IMR-90 (cell line): Measurements from ENCODE around the gene RPTOR. TPM values are rescaled to one million over a fixed set of nuclear protein-coding genes. Genes with fewer than 3 reads are reported as not detected.
A peak's percentile ranks its signal among the peaks of the same experiment; 100 is the strongest.

ENCODE experiments used
- ATAC-seq: fragments of 200-7000 bp; cut with Tn5 transposase; 2 replicates; pipeline ENCODE4 v1.9.1; 2020; ENCODE audit warnings: low read depth, mild to moderate bottlenecking, moderate library complexity
- BruUV-seq: library from RNA; stranded (reverse); fragments of 400-500 nt; replicated peaks from 2 replicates; lab custom pipeline; 2021; lab: Mats Ljungman, UMichigan
- CTCF ChIA-PET: fragments of 300-600 bp; formaldehyde crosslinking; extraction: SDS; loops from one replicate; lab custom pipeline; 2021; ENCODE audit warnings: antibody characterized with exemption; lab: Yijun Ruan, JAX
- POLR2A ChIA-PET: fragments of 300-600 bp; sonication (Branson Sonifier 250); formaldehyde crosslinking; loops from one replicate; lab custom pipeline; 2022; ENCODE audit warnings: antibody characterized with exemption; ENCODE audit not compliant: unreplicated experiment; lab: Charles Lee
- DNase-seq: peaks from one replicate; pipeline ENCODE4 v3.0.0; 2013
- H2AFZ ChIP-seq: replicated peaks from 2 replicates; pipeline ENCODE3; 2013; ENCODE audit warnings: low read length, mild to moderate bottlenecking; ENCODE audit not compliant: poor library complexity
- H2AK5ac ChIP-seq: 2 replicates; pipeline ENCODE4 v1.6.1; 2013; ENCODE audit warnings: low read depth, low read length, inconsistent platforms
- H2AK9ac ChIP-seq: replicated peaks from 2 replicates; pipeline ENCODE3; 2013; ENCODE audit warnings: mild to moderate bottlenecking, low read depth, low read length, moderate library complexity; ENCODE audit not compliant: poor library complexity
- H2BK120ac ChIP-seq: 2 replicates; pipeline ENCODE4 v1.6.1; 2013; ENCODE audit warnings: low read depth, low read length, inconsistent platforms
- H2BK15ac ChIP-seq: 3 replicates; pipeline ENCODE4 v1.6.1; 2013; ENCODE audit warnings: low read depth, low read length, inconsistent platforms
- H2BK20ac ChIP-seq: 2 replicates; pipeline ENCODE4 v1.6.1; 2013; ENCODE audit warnings: low read depth, mild to moderate bottlenecking, inconsistent platforms, low read length, moderate library complexity
- H2BK5ac ChIP-seq: 2 replicates; pipeline ENCODE4 v1.6.1; 2013; ENCODE audit warnings: mild to moderate bottlenecking, low read depth, low read length, inconsistent platforms; ENCODE audit not compliant: poor library complexity, severe bottlenecking
- H3K14ac ChIP-seq: replicated peaks from 2 replicates; pipeline ENCODE4 v1.6.1; 2013; ENCODE audit warnings: low read depth, low read length, inconsistent platforms
- H3K18ac ChIP-seq: 2 replicates; pipeline ENCODE4 v1.6.1; 2013; ENCODE audit warnings: low read depth, low read length, control low read depth
- H3K23ac ChIP-seq: 2 replicates; pipeline ENCODE4 v1.6.1; 2013; ENCODE audit warnings: low read depth, low read length, inconsistent platforms
- H3K27ac ChIP-seq: 2 replicates; pipeline ENCODE4 v1.5.1; 2013; ENCODE audit warnings: mild to moderate bottlenecking, control low read depth, low read length; ENCODE audit not compliant: insufficient read depth
- H3K27me3 ChIP-seq: 2 replicates; pipeline ENCODE4 v1.6.1; 2013; ENCODE audit warnings: low read length; ENCODE audit not compliant: control insufficient read depth, insufficient read depth
- H3K36me3 ChIP-seq: 2 replicates; pipeline ENCODE4 v1.6.1; 2013; ENCODE audit warnings: low read length, mixed read lengths; ENCODE audit not compliant: control insufficient read depth, insufficient read depth
- H3K4ac ChIP-seq: 2 replicates; pipeline ENCODE4 v1.6.1; 2013; ENCODE audit warnings: low read depth, low read length, inconsistent platforms
- H3K4me1 ChIP-seq: 2 replicates; pipeline ENCODE4 v1.6.1; 2013; ENCODE audit warnings: low read length, mixed read lengths; ENCODE audit not compliant: control insufficient read depth, insufficient read depth
- H3K4me2 ChIP-seq: 2 replicates; pipeline ENCODE4 v1.6.1; 2013; ENCODE audit warnings: low read depth, mild to moderate bottlenecking, control low read depth, low read length, moderate library complexity
- H3K4me3 ChIP-seq: 2 replicates; pipeline ENCODE4 v1.5.1; 2013; ENCODE audit warnings: low read depth, mild to moderate bottlenecking, control low read depth, low read length, moderate library complexity; ENCODE audit not compliant: insufficient read depth
- H3K56ac ChIP-seq: 2 replicates; pipeline ENCODE4 v1.6.1; 2013; ENCODE audit warnings: low read length, inconsistent platforms; ENCODE audit not compliant: insufficient read depth; ENCODE audit errors: extremely low read depth
- H3K79me1 ChIP-seq, 2 experiments: 2 replicates each; pipeline ENCODE4 v1.6.1; 2013; ENCODE audit warnings: low read length in 2 of 2, inconsistent platforms in 1 of 2, low read depth in 1 of 2
- H3K9ac ChIP-seq: 2 replicates; pipeline ENCODE4 v1.6.1; 2013; ENCODE audit warnings: low read depth, low read length, control low read depth
- H3K9me1 ChIP-seq: 2 replicates; pipeline ENCODE4 v1.6.1; 2013; ENCODE audit warnings: low read length, inconsistent platforms; ENCODE audit not compliant: insufficient read depth
- H3K9me3 ChIP-seq: 2 replicates; pipeline ENCODE4 v1.6.1; 2013; ENCODE audit warnings: low read length; ENCODE audit not compliant: control insufficient read depth, insufficient read depth
- H4K20me1 ChIP-seq: 2 replicates; pipeline ENCODE4 v1.6.1; 2013; ENCODE audit warnings: low read length, inconsistent platforms; ENCODE audit not compliant: insufficient read depth
- H4K5ac ChIP-seq: 2 replicates; pipeline ENCODE4 v1.6.1; 2013; ENCODE audit warnings: mild to moderate bottlenecking, low read depth, low read length, control low read depth
- H4K8ac ChIP-seq, 2 experiments: 2 replicates each; pipeline ENCODE4 v1.6.1; 2013; ENCODE audit warnings: low read depth in 2 of 2, low read length in 2 of 2, control low read depth in 1 of 2, inconsistent platforms in 1 of 2
- H4K91ac ChIP-seq: 2 replicates; pipeline ENCODE4 v1.6.1; 2013; ENCODE audit warnings: low read depth, low read length, inconsistent platforms; ENCODE audit not compliant: insufficient read depth
- MAFK ChIP-seq: IDR thresholded peaks from 2 replicates; pipeline ENCODE4 v1.6.1; 2012; ENCODE audit warnings: low read depth, low read length, improper control_type of control experiment
- POLR2A ChIP-seq: IDR thresholded peaks from 2 replicates; pipeline ENCODE4 v1.6.1; 2012; ENCODE audit warnings: mild to moderate bottlenecking, low read depth, low read length
- RAD21 ChIP-seq: IDR thresholded peaks from 2 replicates; pipeline ENCODE4 v1.6.1; 2012; ENCODE audit warnings: low read length, improper control_type of control experiment
- RCOR1 ChIP-seq: IDR thresholded peaks from 2 replicates; pipeline ENCODE4 v1.6.1; 2012; ENCODE audit warnings: mild to moderate bottlenecking, low read length, improper control_type of control experiment; ENCODE audit not compliant: insufficient replicate concordance
- RFX5 ChIP-seq: IDR thresholded peaks from 2 replicates; pipeline ENCODE4 v1.8.0; 2012; ENCODE audit warnings: low read depth, mild to moderate bottlenecking, low read length, moderate library complexity
- SMC3 ChIP-seq: fragments of 150-350 bp; IDR thresholded peaks from 2 replicates; pipeline ENCODE4 v1.6.1; 2016; ENCODE audit warnings: low read depth, mild to moderate bottlenecking, antibody characterized with exemption, low read length, moderate library complexity
- USF2 ChIP-seq: fragments of 150-350 bp; IDR thresholded peaks from 2 replicates; pipeline ENCODE4 v1.6.1; 2017; ENCODE audit warnings: mild to moderate bottlenecking, antibody characterized with exemption, low read length, low read depth
- WGBS, 2 experiments: methylation state at CpG; one replicate each; pipeline versions ENCODE4 v1.1.5 to v1.1.7; 2013; ENCODE audit warnings: missing lambda C conversion rate in 2 of 2; ENCODE audit not compliant: insufficient read length in 1 of 2; ENCODE audit errors: extremely low coverage in 2 of 2; 5-methylcytosine and 5-hydroxymethylcytosine counted together
- dilution Hi-C: fragments of 300-500 bp; cut with HindIII; formaldehyde crosslinking; loops from one replicate; pipeline ENCODE4 v1.14.3; 2018; ENCODE audit warnings: low sequenced_read_pairs; ENCODE audit not compliant: unreplicated experiment
- in situ Hi-C: fragments of 300-500 bp; cut with MboI; formaldehyde crosslinking; loops from 3 replicates; pipeline ENCODE4 v1.14.3; 2019; ENCODE audit warnings: low sequenced_read_pairs, inconsistent platforms, mixed read lengths
- intact Hi-C: fragments of 100-400 bp; cut with micrococcal nuclease; formaldehyde crosslinking; loops from 2 replicates; pipeline ENCODE4 v1.10.0; 2022
- polyA plus RNA-seq, 3 experiments: library from polyadenylated mRNA; depleted of rRNA; stranded (reverse); fragments of >200 nt; gene quantifications; 2 replicates each; pipeline ENCODE4 v1.2.3, GENCODE V29; 2012; ENCODE audit warnings: low replicate concordance in 1 of 3
- total RNA-seq: library from RNA; depleted of rRNA; stranded (reverse); fragments of >200 nt; gene quantifications from 2 replicates; pipeline ENCODE4 v1.2.3, GENCODE V29; 2012
- TF ChIP-seq, protein P1 (sequence below): fragments of 150-350 bp; IDR thresholded peaks from 2 replicates; pipeline ENCODE4 v1.6.1; 2016; ENCODE audit warnings: low read depth, mild to moderate bottlenecking, low read length, moderate library complexity, borderline replicate concordance

Gene RPTOR
- total and polyA plus RNA-seq, 2 of the 4 experiments (the other 2 are of a cell fraction) = 10.8 to 14.7 TPM

DNA sequence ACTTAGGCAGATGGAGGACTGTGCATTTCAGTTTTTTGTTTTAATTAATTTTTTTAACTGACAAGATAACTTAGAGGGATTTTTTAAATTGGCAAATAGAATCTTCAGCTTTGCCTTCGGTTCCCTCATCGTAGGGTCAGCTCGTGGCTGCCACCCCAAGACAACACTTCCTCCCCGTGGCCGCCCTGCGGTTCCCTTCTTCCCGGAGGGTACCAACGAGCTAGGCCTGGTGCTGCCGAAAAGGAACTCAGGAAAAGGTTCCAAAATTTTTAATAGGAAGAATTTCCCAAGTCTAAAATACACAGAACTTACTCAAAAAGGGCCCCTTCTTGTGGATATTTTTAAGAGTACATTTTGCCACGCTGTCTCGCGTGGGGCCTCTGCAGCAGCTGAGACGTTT, 236.6 kb downstream of the RPTOR start (continued):
- TF ChIP-seq RAD21 = no peak
- no peak for TF ChIP-seq POLR2A
- TF ChIP-seq, protein P1, sequence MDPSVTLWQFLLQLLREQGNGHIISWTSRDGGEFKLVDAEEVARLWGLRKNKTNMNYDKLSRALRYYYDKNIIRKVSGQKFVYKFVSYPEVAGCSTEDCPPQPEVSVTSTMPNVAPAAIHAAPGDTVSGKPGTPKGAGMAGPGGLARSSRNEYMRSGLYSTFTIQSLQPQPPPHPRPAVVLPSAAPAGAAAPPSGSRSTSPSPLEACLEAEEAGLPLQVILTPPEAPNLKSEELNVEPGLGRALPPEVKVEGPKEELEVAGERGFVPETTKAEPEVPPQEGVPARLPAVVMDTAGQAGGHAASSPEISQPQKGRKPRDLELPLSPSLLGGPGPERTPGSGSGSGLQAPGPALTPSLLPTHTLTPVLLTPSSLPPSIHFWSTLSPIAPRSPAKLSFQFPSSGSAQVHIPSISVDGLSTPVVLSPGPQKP = no peak
- no peak for TF ChIP-seq SMC3
- TF ChIP-seq RCOR1 = no peak

- dilution Hi-C loops = no loop called here
- intact Hi-C loops = no loop called here
- H3K14ac ChIP-seq = peak overlapping the region; percentile 82
- no peak for TF ChIP-seq USF2
- no peak for TF ChIP-seq RFX5
- TF ChIP-seq RCOR1 = no peak
- TF ChIP-seq MAFK = no peak
- peak overlapping the region; percentile 87 for H2BK120ac ChIP-seq
- no peaks in the 10 kb centered on the region for H3K9me3 ChIP-seq
- H2BK20ac ChIP-seq = peak overlapping the region; percentile 82; the same call in 1 of the 2 replicates
- H3K56ac ChIP-seq = no peak overlapping the region
- no peaks in the 10 kb centered on the region for H3K27me3 ChIP-seq
- no peak overlapping the region for H3K4me3 ChIP-seq
- DNase-seq = no peak
- H3K79me1 ChIP-seq = peaks cover 21 to 83% of the 10 kb centered on the region in 2 experiments; a peak in 3 of 4 replicates
- ATAC-seq = no peak
- H3K36me3 ChIP-seq = peaks cover 4% of the 10 kb centered on the region
- peak overlapping the region; percentile 63 for H2BK5ac ChIP-seq
- H3K27ac ChIP-seq = no peak overlapping the region
- no peak overlapping the region for H2AFZ ChIP-seq
- peak overlapping the region; percentile 21 to 94; a peak in 2 of 4 replicates for H4K8ac ChIP-seq
- peaks cover 32% of the 10 kb centered on the region for H3K9me1 ChIP-seq
- ChIA-PET POLR2A (no interaction called here), CTCF (no interaction called here)
- no peak overlapping the region for H3K4me2 ChIP-seq
- H4K91ac ChIP-seq = peak overlapping the region; percentile 83
- no TSS peak for BruUV-seq
- peak overlapping the region; percentile 94 for H2AK5ac ChIP-seq
- H3K18ac ChIP-seq = no peak overlapping the region; the same call in 1 of the 2 replicates
- no peak overlapping the region for H3K9ac ChIP-seq
- WGBS, 2 experiments = 92% methylated on average over 6 of the region's 14 CpGs; no CpG with 5 or more reads in 1 of the 2 experiments
- no peaks in the 10 kb centered on the region for H4K20me1 ChIP-seq
- peaks cover 29% of the 10 kb centered on the region for H3K4me1 ChIP-seq
- H4K5ac ChIP-seq = peak overlapping the region; percentile 47; the same call in 1 of the 2 replicates
- H2BK15ac ChIP-seq = peak overlapping the region; percentile 69; the same call in 1 of the 3 replicates
- peak overlapping the region; percentile 36; the same call in 1 of the 2 replicates for H3K23ac ChIP-seq
- H3K4ac ChIP-seq = peak overlapping the region; percentile 71
- in situ Hi-C loops = no loop called here
- H2AK9ac ChIP-seq = peak overlapping the region; percentile 22
Observed at GRCh38 chr17:80781807-80782277, 237.2 kb downstream of the RPTOR start.
